GM23338 (cell line): ENCODE results near the gene UQCC3.

Experiments
- CREB1 ChIP-seq: fragments of 250-450 bp; sonication (Bioruptor Pico); IDR thresholded peaks from 2 replicates; pipeline ENCODE4 v1.5.0; 2020; ENCODE audit warnings: low read depth, mild to moderate bottlenecking, moderate library complexity
- EZH2 ChIP-seq: fragments of 200-600 bp; sonication (generic); IDR thresholded peaks from one replicate; pipeline ENCODE4 v1.8.0; 2017; ENCODE audit warnings: antibody characterized with exemption, mild to moderate bottlenecking, low read depth; ENCODE audit not compliant: unreplicated experiment
- EZH2phosphoT487 ChIP-seq: fragments of 200-600 bp; sonication (generic); IDR thresholded peaks from one replicate; pipeline ENCODE4 v1.8.1; 2018; ENCODE audit warnings: antibody characterized with exemption; ENCODE audit not compliant: unreplicated experiment
- JUNB ChIP-seq: IDR thresholded peaks from one replicate; pipeline ENCODE4 v1.6.1; 2016; ENCODE audit warnings: antibody characterized with exemption; ENCODE audit not compliant: unreplicated experiment
- POLR2AphosphoS5 ChIP-seq: IDR thresholded peaks from 2 replicates; pipeline ENCODE4 v1.6.1; 2016; ENCODE audit warnings: antibody characterized with exemption, low read depth
- STAT1 ChIP-seq: IDR thresholded peaks from one replicate; pipeline ENCODE4 v1.6.1; 2016; ENCODE audit warnings: antibody characterized with exemption; ENCODE audit not compliant: unreplicated experiment
- TF ChIP-seq, protein P1 (sequence below), 2 experiments: fragments of 200-600 bp in 1 of 2; sonication (generic) in 1 of 2; conservative IDR thresholded peaks; 2 replicates each; pipeline versions ENCODE4 v1.5.1 to v1.6.1; 2016 to 2017; ENCODE audit warnings: antibody characterized with exemption in 2 of 2, low read depth in 2 of 2, mild to moderate bottlenecking in 2 of 2, moderate library complexity in 1 of 2
- TF ChIP-seq, protein P2 (sequence below): IDR thresholded peaks from one replicate; pipeline ENCODE4 v1.6.1; 2018; ENCODE audit warnings: antibody characterized with exemption; ENCODE audit not compliant: unreplicated experiment
- TF ChIP-seq, protein P3 (sequence below): IDR thresholded peaks from 2 replicates; pipeline ENCODE4 v1.6.1; 2016; ENCODE audit warnings: antibody characterized with exemption

DNA sequence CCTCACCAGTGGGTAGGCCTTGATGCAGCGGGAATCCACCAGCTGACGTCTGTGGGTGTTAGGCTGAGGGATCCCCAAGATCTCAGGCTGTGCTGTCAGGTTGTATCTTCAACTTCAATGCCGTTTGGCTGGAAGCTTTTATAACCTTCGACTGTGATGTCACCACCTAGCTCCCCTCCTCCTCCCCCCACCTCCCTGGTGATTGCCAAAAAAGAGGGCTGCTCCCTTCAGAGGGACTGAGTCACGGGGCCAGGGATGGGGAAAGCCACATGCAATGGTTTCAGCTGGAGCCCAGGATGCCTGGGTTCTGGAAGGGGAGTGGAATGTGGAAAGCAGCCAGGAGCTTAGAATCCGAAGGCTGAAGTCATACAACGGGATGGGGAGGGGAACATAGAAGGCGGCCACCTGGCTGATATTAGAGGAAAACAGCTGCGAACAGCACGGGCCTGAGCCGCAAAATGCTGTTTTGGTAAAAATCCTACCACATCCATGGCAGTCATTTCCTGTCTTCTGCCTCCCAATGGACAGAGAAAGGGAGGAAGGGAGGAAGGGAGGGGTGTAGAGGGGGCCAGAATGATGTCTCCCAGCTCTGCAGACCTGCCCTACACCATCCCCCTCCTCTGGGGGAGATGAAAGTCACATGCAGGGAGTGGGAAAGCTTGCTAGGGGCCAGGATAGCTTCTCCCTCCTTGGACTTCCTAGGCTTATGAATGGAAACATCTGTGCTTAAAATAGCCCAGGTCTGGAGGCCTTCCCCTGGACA is 18.1 kb downstream of the UQCC3 start, which contains the start of gene LRRN4CL:
- TF ChIP-seq, protein P1, sequence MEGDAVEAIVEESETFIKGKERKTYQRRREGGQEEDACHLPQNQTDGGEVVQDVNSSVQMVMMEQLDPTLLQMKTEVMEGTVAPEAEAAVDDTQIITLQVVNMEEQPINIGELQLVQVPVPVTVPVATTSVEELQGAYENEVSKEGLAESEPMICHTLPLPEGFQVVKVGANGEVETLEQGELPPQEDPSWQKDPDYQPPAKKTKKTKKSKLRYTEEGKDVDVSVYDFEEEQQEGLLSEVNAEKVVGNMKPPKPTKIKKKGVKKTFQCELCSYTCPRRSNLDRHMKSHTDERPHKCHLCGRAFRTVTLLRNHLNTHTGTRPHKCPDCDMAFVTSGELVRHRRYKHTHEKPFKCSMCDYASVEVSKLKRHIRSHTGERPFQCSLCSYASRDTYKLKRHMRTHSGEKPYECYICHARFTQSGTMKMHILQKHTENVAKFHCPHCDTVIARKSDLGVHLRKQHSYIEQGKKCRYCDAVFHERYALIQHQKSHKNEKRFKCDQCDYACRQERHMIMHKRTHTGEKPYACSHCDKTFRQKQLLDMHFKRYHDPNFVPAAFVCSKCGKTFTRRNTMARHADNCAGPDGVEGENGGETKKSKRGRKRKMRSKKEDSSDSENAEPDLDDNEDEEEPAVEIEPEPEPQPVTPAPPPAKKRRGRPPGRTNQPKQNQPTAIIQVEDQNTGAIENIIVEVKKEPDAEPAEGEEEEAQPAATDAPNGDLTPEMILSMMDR (conservative IDR thresholded peaks at IDR 0.05; ENCODE audit: low read depth in 2 of 2), result no peak
- TF ChIP-seq CREB1 (CRISPR knock-in tag) (no peak), EZH2 (no peak), POLR2AphosphoS5 (no peak; the same call in 1 of the 2 replicates), STAT1 (no peak), EZH2phosphoT487 (no peak), JUNB (no peak)
- TF ChIP-seq, protein P2, sequence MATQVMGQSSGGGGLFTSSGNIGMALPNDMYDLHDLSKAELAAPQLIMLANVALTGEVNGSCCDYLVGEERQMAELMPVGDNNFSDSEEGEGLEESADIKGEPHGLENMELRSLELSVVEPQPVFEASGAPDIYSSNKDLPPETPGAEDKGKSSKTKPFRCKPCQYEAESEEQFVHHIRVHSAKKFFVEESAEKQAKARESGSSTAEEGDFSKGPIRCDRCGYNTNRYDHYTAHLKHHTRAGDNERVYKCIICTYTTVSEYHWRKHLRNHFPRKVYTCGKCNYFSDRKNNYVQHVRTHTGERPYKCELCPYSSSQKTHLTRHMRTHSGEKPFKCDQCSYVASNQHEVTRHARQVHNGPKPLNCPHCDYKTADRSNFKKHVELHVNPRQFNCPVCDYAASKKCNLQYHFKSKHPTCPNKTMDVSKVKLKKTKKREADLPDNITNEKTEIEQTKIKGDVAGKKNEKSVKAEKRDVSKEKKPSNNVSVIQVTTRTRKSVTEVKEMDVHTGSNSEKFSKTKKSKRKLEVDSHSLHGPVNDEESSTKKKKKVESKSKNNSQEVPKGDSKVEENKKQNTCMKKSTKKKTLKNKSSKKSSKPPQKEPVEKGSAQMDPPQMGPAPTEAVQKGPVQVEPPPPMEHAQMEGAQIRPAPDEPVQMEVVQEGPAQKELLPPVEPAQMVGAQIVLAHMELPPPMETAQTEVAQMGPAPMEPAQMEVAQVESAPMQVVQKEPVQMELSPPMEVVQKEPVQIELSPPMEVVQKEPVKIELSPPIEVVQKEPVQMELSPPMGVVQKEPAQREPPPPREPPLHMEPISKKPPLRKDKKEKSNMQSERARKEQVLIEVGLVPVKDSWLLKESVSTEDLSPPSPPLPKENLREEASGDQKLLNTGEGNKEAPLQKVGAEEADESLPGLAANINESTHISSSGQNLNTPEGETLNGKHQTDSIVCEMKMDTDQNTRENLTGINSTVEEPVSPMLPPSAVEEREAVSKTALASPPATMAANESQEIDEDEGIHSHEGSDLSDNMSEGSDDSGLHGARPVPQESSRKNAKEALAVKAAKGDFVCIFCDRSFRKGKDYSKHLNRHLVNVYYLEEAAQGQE, result no peak
- TF ChIP-seq, protein P3, sequence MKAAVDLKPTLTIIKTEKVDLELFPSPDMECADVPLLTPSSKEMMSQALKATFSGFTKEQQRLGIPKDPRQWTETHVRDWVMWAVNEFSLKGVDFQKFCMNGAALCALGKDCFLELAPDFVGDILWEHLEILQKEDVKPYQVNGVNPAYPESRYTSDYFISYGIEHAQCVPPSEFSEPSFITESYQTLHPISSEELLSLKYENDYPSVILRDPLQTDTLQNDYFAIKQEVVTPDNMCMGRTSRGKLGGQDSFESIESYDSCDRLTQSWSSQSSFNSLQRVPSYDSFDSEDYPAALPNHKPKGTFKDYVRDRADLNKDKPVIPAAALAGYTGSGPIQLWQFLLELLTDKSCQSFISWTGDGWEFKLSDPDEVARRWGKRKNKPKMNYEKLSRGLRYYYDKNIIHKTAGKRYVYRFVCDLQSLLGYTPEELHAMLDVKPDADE, result no peak
